Kidney (tissue), 14 donors: ENCODE results near the gene EMC10. TPM values are rescaled to one million over a fixed set of nuclear protein-coding genes. Genes with fewer than 3 reads are reported as not detected.
A peak's percentile ranks its signal among the peaks of the same experiment; 100 is the strongest.

Experiments used
- DNase-seq, 5 donors: peaks; one replicate each; pipeline ENCODE4 v3.0.0-alpha.2; 2013 to 2020
- FAIRE-seq: peaks from 2 replicates; lab custom pipeline; 2012; peaks lifted over from hg19 to GRCh38; lab: Jason Lieb, UNC
- H3K27ac ChIP-seq, 2 donors: one replicate each; pipeline ENCODE4 v1.7.0; 2013; ENCODE audit warnings: low read depth in 2 of 2, low read length in 2 of 2, inconsistent platforms in 1 of 2
- H3K27me3 ChIP-seq: one replicate; pipeline ENCODE4 v1.7.1; 2013; ENCODE audit warnings: low read length, inconsistent platforms; ENCODE audit not compliant: control insufficient read depth, insufficient read depth
- H3K36me3 ChIP-seq, 3 donors: one replicate each; pipeline versions ENCODE4 v1.7.0 to v1.7.1; 2013; ENCODE audit warnings: low read length in 3 of 3, control low read depth in 1 of 3, inconsistent platforms in 1 of 3; ENCODE audit not compliant: insufficient read depth in 3 of 3, control insufficient read depth in 2 of 3
- H3K4me1 ChIP-seq, 3 donors: one replicate each; pipeline versions ENCODE4 v1.7.0 to v1.7.1; 2013; ENCODE audit warnings: low read length in 3 of 3, inconsistent platforms in 1 of 3, low read depth in 1 of 3; ENCODE audit not compliant: control insufficient read depth in 2 of 3, insufficient read depth in 2 of 3
- H3K4me3 ChIP-seq, 3 donors: one replicate each; pipeline versions ENCODE4 v1.7.0 to v1.8.1; 2013; ENCODE audit warnings: low read length in 3 of 3, control low read depth in 1 of 3, inconsistent platforms in 1 of 3
- H3K9ac ChIP-seq, 3 donors: one replicate each; pipeline versions ENCODE4 v1.7.0 to v1.7.1; 2013; ENCODE audit warnings: low read length in 3 of 3, control low read depth in 1 of 3, inconsistent platforms in 1 of 3
- H3K9me3 ChIP-seq, 3 donors: one replicate each; pipeline versions ENCODE4 v1.7.0 to v1.7.1; 2013; ENCODE audit warnings: low read length in 3 of 3, control low read depth in 1 of 3, inconsistent platforms in 1 of 3; ENCODE audit not compliant: control insufficient read depth in 2 of 3, insufficient read depth in 1 of 3
- intact Hi-C: fragments of 100-400 bp; cut with DNase I; formaldehyde crosslinking; loops from one replicate; pipeline ENCODE4 v1.11.1; 2022
- polyA plus RNA-seq: library from polyadenylated mRNA; stranded (reverse); fragments of 350-450 nt; fragmentation: Illumina TruSeq; extraction: RNeasy Lipid Tissue Mini Kit (QIAGEN cat#74804); gene quantifications from one replicate; pipeline ENCODE4 v1.2.3, GENCODE V29; 2014; ENCODE audit warnings: low read depth, low replicate concordance; ENCODE audit not compliant: insufficient read depth
- total RNA-seq: library from RNA; stranded (reverse); fragmentation: NEBNext Ultra II Directional; extraction: Animal tissue kit (Norgen Biotek cat#: 25700); gene quantifications from one replicate; pipeline ENCODE4 v1.2.1, GENCODE V29; 2021
- TF ChIP-seq, protein P1 (sequence below): IDR thresholded peaks from 3 replicates; pipeline ENCODE4 v1.5.1; 2012; ENCODE audit warnings: mild to moderate bottlenecking, moderate library complexity, borderline replicate concordance; ENCODE audit not compliant: insufficient read depth; ENCODE audit errors: extremely low read depth
- donor health status: control.
- donor health status: control.
- donor health status: control.
- donor health status: control.
- donor health status: control.
- donor health status: DM: yes; HTN: yes; CAD: no.
- donor health status: Normal renal cell carcinoma (clear cell type).

The EMC10 gene
- total and polyA plus RNA-seq, 2 donors from 2014 or later: 184 to 199 TPM

DNA sequence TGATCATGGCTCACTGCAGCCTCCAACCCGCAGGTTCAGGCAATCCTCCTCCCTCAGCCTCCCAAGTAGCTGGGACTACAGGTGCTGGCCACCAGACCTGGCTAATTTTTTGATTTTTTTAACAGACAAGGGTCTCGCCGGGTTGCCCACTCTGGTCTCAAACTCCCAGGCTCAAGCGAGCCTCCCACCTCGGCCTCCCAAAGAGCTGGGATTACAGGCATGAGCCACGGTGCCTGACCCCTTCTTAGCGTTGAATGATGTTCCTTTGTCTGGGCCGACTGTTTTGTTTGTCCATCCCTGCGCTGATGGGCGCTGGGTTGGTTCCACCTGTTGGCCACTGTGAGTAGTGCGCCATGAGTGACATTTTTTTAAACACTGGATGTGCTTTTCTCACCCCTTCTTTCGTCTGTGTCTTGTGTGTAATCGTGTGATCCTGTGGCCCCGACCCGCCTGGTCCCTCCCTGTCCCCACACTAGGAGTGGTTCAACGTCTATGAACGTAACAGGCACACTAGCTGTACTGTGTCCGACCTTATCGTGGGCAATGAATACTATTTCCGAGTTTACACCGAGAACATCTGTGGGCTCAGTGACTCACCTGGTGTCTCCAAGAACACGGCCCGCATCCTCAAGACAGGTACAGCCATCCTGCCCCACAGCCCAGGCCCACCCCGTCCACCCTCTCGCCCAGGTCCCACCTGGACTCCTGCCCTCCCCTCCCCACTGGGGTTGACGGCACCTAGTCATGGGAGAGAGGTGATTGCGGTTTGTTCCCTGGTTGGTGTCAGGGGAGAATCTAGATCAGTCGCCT, 15.0 kb upstream of the EMC10 start:
- TF ChIP-seq, protein P1, sequence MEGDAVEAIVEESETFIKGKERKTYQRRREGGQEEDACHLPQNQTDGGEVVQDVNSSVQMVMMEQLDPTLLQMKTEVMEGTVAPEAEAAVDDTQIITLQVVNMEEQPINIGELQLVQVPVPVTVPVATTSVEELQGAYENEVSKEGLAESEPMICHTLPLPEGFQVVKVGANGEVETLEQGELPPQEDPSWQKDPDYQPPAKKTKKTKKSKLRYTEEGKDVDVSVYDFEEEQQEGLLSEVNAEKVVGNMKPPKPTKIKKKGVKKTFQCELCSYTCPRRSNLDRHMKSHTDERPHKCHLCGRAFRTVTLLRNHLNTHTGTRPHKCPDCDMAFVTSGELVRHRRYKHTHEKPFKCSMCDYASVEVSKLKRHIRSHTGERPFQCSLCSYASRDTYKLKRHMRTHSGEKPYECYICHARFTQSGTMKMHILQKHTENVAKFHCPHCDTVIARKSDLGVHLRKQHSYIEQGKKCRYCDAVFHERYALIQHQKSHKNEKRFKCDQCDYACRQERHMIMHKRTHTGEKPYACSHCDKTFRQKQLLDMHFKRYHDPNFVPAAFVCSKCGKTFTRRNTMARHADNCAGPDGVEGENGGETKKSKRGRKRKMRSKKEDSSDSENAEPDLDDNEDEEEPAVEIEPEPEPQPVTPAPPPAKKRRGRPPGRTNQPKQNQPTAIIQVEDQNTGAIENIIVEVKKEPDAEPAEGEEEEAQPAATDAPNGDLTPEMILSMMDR: peak; percentile 87
- Histone ChIP-seq H3K36me3 (no peaks in the 10 kb centered on the region), H3K4me3 (no peak overlapping the region), H3K27me3 (no peaks in the 10 kb centered on the region), H3K27ac (no peak overlapping the region), H3K9me3 (no peaks in the 10 kb centered on the region), H3K9ac (no peak overlapping the region), H3K4me1 (no peaks in the 10 kb centered on the region)
- intact Hi-C loops: loop anchor here (10.0 kb wide), 1 partner anchor 96 kb away; the partner anchor contains the start of gene NAPSA
- FAIRE-seq (no peak), DNase-seq (peak in 4 of 5 donors; percentile 75 to 84 (median 78))

DNA sequence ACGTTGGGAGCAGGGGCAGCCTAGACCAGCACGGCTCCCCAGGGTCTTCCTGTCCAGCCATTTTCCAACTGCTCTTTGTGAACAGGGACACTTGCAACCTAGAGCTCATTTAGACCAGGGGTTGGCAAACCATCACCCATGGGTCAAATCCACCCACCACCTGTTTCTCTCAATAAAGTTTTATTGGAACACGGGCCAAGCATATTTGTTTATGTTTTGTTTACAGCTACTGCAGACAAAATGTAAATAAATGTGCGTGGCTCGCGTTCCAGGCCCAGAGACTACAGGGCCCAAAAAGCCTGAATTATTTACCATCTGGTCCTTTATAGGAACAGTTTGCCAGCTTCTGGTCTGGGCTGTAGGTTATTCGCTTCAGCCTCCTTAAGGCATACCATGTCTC, 13.3 kb upstream of the EMC10 start:
- Histone ChIP-seq H3K4me1 (peaks cover 0 to 2% (median 0%) of the 10 kb centered on the region in 3 donors), H3K27me3 (no peaks in the 10 kb centered on the region), H3K27ac (no peak overlapping the region), H3K36me3 (no peaks in the 10 kb centered on the region), H3K4me3 (no peak overlapping the region), H3K9me3 (no peaks in the 10 kb centered on the region), H3K9ac (no peak overlapping the region)
- TF ChIP-seq, protein P1: no peak
- DNase-seq (peak in 1 of 5 donors; percentile 4), FAIRE-seq (no peak)
- intact Hi-C loops: loop anchor here (10.0 kb wide), 1 partner anchor 98 kb away; the partner anchor contains the start of gene NAPSA

DNA sequence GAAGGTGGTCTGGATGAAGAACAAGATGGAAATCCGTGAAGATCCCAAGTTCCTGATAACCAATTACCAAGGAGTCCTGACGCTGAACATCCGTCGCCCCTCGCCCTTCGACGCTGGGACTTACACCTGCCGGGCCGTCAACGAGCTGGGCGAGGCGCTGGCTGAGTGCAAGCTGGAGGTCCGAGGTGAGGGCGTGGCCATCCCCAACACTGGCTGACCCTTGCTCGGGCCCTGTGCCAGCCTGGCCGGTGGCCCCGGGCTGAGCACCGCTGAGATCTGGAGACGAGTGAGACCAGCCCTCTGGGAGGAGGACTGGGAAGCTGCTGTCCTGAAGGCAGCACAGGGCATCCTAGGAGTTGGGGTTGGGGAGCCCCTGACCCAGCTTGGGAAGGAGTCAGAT, 12.0 kb upstream of the EMC10 start:
- intact Hi-C loops: loop anchor here (10.0 kb wide), 1 partner anchor 100 kb away; the partner anchor contains the start of gene NAPSA

More for the DNA sequence above, 12.0 kb upstream of the EMC10 start:
- Histone ChIP-seq H3K27ac (no peak overlapping the region), H3K27me3 (no peaks in the 10 kb centered on the region), H3K36me3 (no peaks in the 10 kb centered on the region), H3K9me3 (no peaks in the 10 kb centered on the region), H3K9ac (no peak overlapping the region), H3K4me3 (no peak overlapping the region), H3K4me1 (peaks cover 0 to 2% (median 0%) of the 10 kb centered on the region in 3 donors)
- DNase-seq (peak in 1 of 5 donors; percentile 51), FAIRE-seq (no peak)
- TF ChIP-seq, protein P1: no peak
